GM23338 (cell line): ENCODE results near the gene PIGC. TPM values are rescaled to one million over a fixed set of nuclear protein-coding genes. Genes with fewer than 3 reads are reported as not detected.

ENCODE experiments used
- ATAC-seq: fragments of 200-7000 bp; cut with Tn5 transposase; 3 replicates; pipeline ENCODE4 v1.9.1; 2020
- DNase-seq: peaks from one replicate; pipeline ENCODE4 v3.0.0-alpha.2; 2015; ENCODE audit warnings: low spot score
- H2AFZ ChIP-seq: fragments of 200-600 bp; sonication (generic); 2 replicates; pipeline ENCODE4 v1.8.0; 2016; ENCODE audit warnings: antibody characterized with exemption, mild to moderate bottlenecking, moderate library complexity
- H3F3A ChIP-seq: fragments of 200-600 bp; sonication (generic); replicated peaks from 2 replicates; pipeline ENCODE4 v1.8.0; 2017; ENCODE audit warnings: antibody characterized with exemption, mixed run types, low read depth
- H3K27ac ChIP-seq: fragments of 200-600 bp; sonication (generic); 2 replicates; pipeline ENCODE4 v1.6.1; 2016; ENCODE audit warnings: low read depth
- H3K27me3 ChIP-seq: fragments of 200-600 bp; sonication (generic); 2 replicates; pipeline ENCODE4 v1.8.0; 2016; ENCODE audit warnings: mild to moderate bottlenecking, mixed run types, moderate library complexity; ENCODE audit not compliant: insufficient read depth
- H3K36me3 ChIP-seq: fragments of 200-600 bp; sonication (generic); 2 replicates; pipeline ENCODE4 v1.8.0; 2016; ENCODE audit warnings: mild to moderate bottlenecking; ENCODE audit not compliant: insufficient read depth
- H3K4me1 ChIP-seq: fragments of 200-600 bp; sonication (generic); 2 replicates; pipeline ENCODE4 v1.8.0; 2016; ENCODE audit warnings: mild to moderate bottlenecking, moderate library complexity; ENCODE audit not compliant: insufficient read depth
- H3K4me2 ChIP-seq: fragments of 200-600 bp; sonication (generic); 2 replicates; pipeline ENCODE4 v1.7.1; 2017; ENCODE audit warnings: mixed run types
- H3K4me3 ChIP-seq: fragments of 200-600 bp; sonication (generic); 2 replicates; pipeline ENCODE4 v1.6.1; 2016; ENCODE audit warnings: mixed run types
- H3K79me2 ChIP-seq: fragments of 200-600 bp; sonication (generic); replicated peaks from 2 replicates; pipeline ENCODE4 v1.8.0; 2017; ENCODE audit warnings: mild to moderate bottlenecking; ENCODE audit not compliant: insufficient read depth
- H3K9me2 ChIP-seq: fragments of 200-600 bp; sonication (generic); 2 replicates; pipeline ENCODE4 v1.8.0; 2017; ENCODE audit not compliant: insufficient read depth
- H4K20me1 ChIP-seq: fragments of 200-600 bp; sonication (generic); replicated peaks from 2 replicates; pipeline ENCODE4 v1.8.0; 2017; ENCODE audit warnings: mild to moderate bottlenecking; ENCODE audit not compliant: insufficient read depth
- H3K27ac Mint-ChIP-seq: 2 replicates; pipeline ENCODE4 v1.8.0; 2020; ENCODE audit warnings: inconsistent platforms, mild to moderate bottlenecking, moderate library complexity, mixed read lengths
- H3K27me3 Mint-ChIP-seq: 3 replicates; pipeline ENCODE4 v1.8.0; 2022; ENCODE audit warnings: low read depth, mild to moderate bottlenecking, moderate library complexity, mixed read lengths, inconsistent platforms; ENCODE audit not compliant: insufficient read depth, poor library complexity
- H3K36me3 Mint-ChIP-seq: 3 replicates; pipeline ENCODE4 v1.8.0; 2021; ENCODE audit warnings: low read depth, mild to moderate bottlenecking, inconsistent platforms, moderate library complexity, mixed read lengths
- H3K4me1 Mint-ChIP-seq: 3 replicates; pipeline ENCODE4 v1.8.0; 2020; ENCODE audit warnings: mild to moderate bottlenecking, inconsistent platforms, mixed read lengths
- H3K4me3 Mint-ChIP-seq: 3 replicates; pipeline ENCODE4 v1.8.0; 2021; ENCODE audit warnings: moderate library complexity, mild to moderate bottlenecking, inconsistent platforms, mixed read lengths
- H3K9me3 Mint-ChIP-seq: 3 replicates; pipeline ENCODE4 v1.8.0; 2020; ENCODE audit warnings: moderate library complexity, mild to moderate bottlenecking, inconsistent platforms, mixed read lengths
- CREB1 ChIP-seq: fragments of 250-450 bp; sonication (Bioruptor Pico); IDR thresholded peaks from 2 replicates; pipeline ENCODE4 v1.5.0; 2020; ENCODE audit warnings: low read depth, mild to moderate bottlenecking, moderate library complexity
- CTCF ChIP-seq, 2 experiments: fragments of 200-600 bp in 1 of 2; sonication (generic) in 1 of 2; conservative IDR thresholded peaks; 2 replicates each; pipeline versions ENCODE4 v1.5.1 to v1.6.1; 2016 to 2017; ENCODE audit warnings: antibody characterized with exemption in 2 of 2, low read depth in 2 of 2, mild to moderate bottlenecking in 2 of 2, moderate library complexity in 1 of 2
- ETS1 ChIP-seq: IDR thresholded peaks from 2 replicates; pipeline ENCODE4 v1.6.1; 2016; ENCODE audit warnings: antibody characterized with exemption
- EZH2 ChIP-seq: fragments of 200-600 bp; sonication (generic); IDR thresholded peaks from one replicate; pipeline ENCODE4 v1.8.0; 2017; ENCODE audit warnings: antibody characterized with exemption, mild to moderate bottlenecking, low read depth; ENCODE audit not compliant: unreplicated experiment
- EZH2phosphoT487 ChIP-seq: fragments of 200-600 bp; sonication (generic); IDR thresholded peaks from one replicate; pipeline ENCODE4 v1.8.1; 2018; ENCODE audit warnings: antibody characterized with exemption; ENCODE audit not compliant: unreplicated experiment
- JUNB ChIP-seq: IDR thresholded peaks from one replicate; pipeline ENCODE4 v1.6.1; 2016; ENCODE audit warnings: antibody characterized with exemption; ENCODE audit not compliant: unreplicated experiment
- NANOG ChIP-seq: IDR thresholded peaks from 2 replicates; pipeline ENCODE4 v1.6.1; 2016; ENCODE audit warnings: antibody characterized with exemption, borderline replicate concordance
- POLR2AphosphoS5 ChIP-seq: IDR thresholded peaks from 2 replicates; pipeline ENCODE4 v1.6.1; 2016; ENCODE audit warnings: antibody characterized with exemption, low read depth
- REST ChIP-seq: IDR thresholded peaks from one replicate; pipeline ENCODE4 v1.6.1; 2018; ENCODE audit warnings: antibody characterized with exemption; ENCODE audit not compliant: unreplicated experiment
- STAT1 ChIP-seq: IDR thresholded peaks from one replicate; pipeline ENCODE4 v1.6.1; 2016; ENCODE audit warnings: antibody characterized with exemption; ENCODE audit not compliant: unreplicated experiment
- ZNF114 ChIP-seq: fragments of 250-450 bp; sonication (Bioruptor Pico); IDR thresholded peaks from 2 replicates; pipeline ENCODE4 v1.5.0; 2020; ENCODE audit warnings: mild to moderate bottlenecking, moderate library complexity
- ZNF331 ChIP-seq: fragments of 250-450 bp; sonication (Bioruptor Pico); IDR thresholded peaks from 2 replicates; pipeline ENCODE4 v1.5.0; 2020; ENCODE audit warnings: low read depth, mild to moderate bottlenecking, moderate library complexity
- ZNF462 ChIP-seq: fragments of 250-450 bp; sonication (Bioruptor Pico); IDR thresholded peaks from 2 replicates; pipeline ENCODE4 v1.5.0; 2020; ENCODE audit warnings: mild to moderate bottlenecking, moderate library complexity
- polyA plus RNA-seq: library from polyadenylated mRNA; unstranded; fragments of >200 nt; fragmentation: Nextera tagmentation; extraction: Ambion mirVana; gene quantifications from 2 replicates; pipeline ENCODE4 v1.2.1, GENCODE V29; 2016
- total RNA-seq: library from RNA; depleted of rRNA; stranded (reverse); fragments of >200 nt; shearing (Covaris generic); gene quantifications from 2 replicates; pipeline ENCODE4 v1.2.3, GENCODE V29; 2014

PIGC gene
- total and polyA plus RNA-seq, 2 experiments from 2014 or later: 22.5 to 28.1 TPM

GRCh38 chr1:172487550-172487949, 43.7 kb upstream of the PIGC start:
- TF ChIP-seq EZH2phosphoT487: no peak
- TF ChIP-seq ETS1: no peak
- no peak for TF ChIP-seq ZNF331 (CRISPR knock-in tag)
- TF ChIP-seq ZNF114: no peak
- no peak for TF ChIP-seq EZH2
- no peak for TF ChIP-seq NANOG
- no peak for TF ChIP-seq JUNB
- no peak for TF ChIP-seq CTCF (conservative IDR thresholded peaks at IDR 0.05; ENCODE audit: low read depth in 2 of 2)
- no peak for TF ChIP-seq STAT1
- TF ChIP-seq REST: no peak
- no peak for TF ChIP-seq POLR2AphosphoS5
- no peak for TF ChIP-seq ZNF462 (CRISPR knock-in tag)
- TF ChIP-seq CREB1: no peak
- H3K27ac Mint-ChIP-seq: no peak overlapping the region
- no peak overlapping the region for H3K4me2 ChIP-seq

More at GRCh38 chr1:172487550-172487949, 43.7 kb upstream of the PIGC start:
- no peaks in the 10 kb centered on the region for H3K36me3 Mint-ChIP-seq
- Histone ChIP-seq H3K36me3 (no peaks in the 10 kb centered on the region), H4K20me1 (no peaks in the 10 kb centered on the region), H3K27ac (no peak overlapping the region), H3K9me2 (no peaks in the 10 kb centered on the region), H2AFZ (no peak overlapping the region), H3F3A (no peaks in the 10 kb centered on the region), H3K27me3 (no peaks in the 10 kb centered on the region), H3K79me2 (no peaks in the 10 kb centered on the region), H3K4me1 (no peaks in the 10 kb centered on the region), H3K4me3 (no peak overlapping the region)
- no peaks in the 10 kb centered on the region for H3K9me3 Mint-ChIP-seq
- DNase-seq: no peak
- H3K4me3 Mint-ChIP-seq: no peak overlapping the region
- ATAC-seq: no peak
- peaks cover 5% of the 10 kb centered on the region for H3K4me1 Mint-ChIP-seq
- no peaks in the 10 kb centered on the region for H3K27me3 Mint-ChIP-seq
